Glutamatergic neuron (in vitro differentiated cells): Measurements from ENCODE around the gene BRIX1. TPM values are rescaled to one million over a fixed set of nuclear protein-coding genes. Genes with fewer than 3 reads are reported as not detected.
A peak's percentile ranks its signal among the peaks of the same experiment; 100 is the strongest.

ENCODE experiments used
- DNase-seq: peaks from one replicate; pipeline ENCODE4 v3.0.0; 2022
- H3K27ac Mint-ChIP-seq: one replicate; pipeline ENCODE4 v1.8.0; 2020; ENCODE audit warnings: mild to moderate bottlenecking, mixed read lengths, inconsistent platforms; ENCODE audit not compliant: unreplicated experiment
- H3K27me3 Mint-ChIP-seq: one replicate; pipeline ENCODE4 v1.8.0; 2020; ENCODE audit warnings: mild to moderate bottlenecking, moderate library complexity, mixed read lengths, inconsistent platforms; ENCODE audit not compliant: unreplicated experiment
- H3K36me3 Mint-ChIP-seq: one replicate; pipeline ENCODE4 v1.8.0; 2020; ENCODE audit warnings: mild to moderate bottlenecking, mixed read lengths, inconsistent platforms; ENCODE audit not compliant: unreplicated experiment
- H3K4me1 Mint-ChIP-seq: one replicate; pipeline ENCODE4 v1.8.0; 2020; ENCODE audit warnings: mild to moderate bottlenecking, low read depth, mixed read lengths, inconsistent platforms; ENCODE audit not compliant: unreplicated experiment
- H3K4me3 Mint-ChIP-seq: one replicate; pipeline ENCODE4 v1.8.0; 2020; ENCODE audit warnings: mild to moderate bottlenecking, mixed read lengths, inconsistent platforms; ENCODE audit not compliant: unreplicated experiment
- H3K9me3 Mint-ChIP-seq: one replicate; pipeline ENCODE4 v1.8.0; 2020; ENCODE audit warnings: mild to moderate bottlenecking, moderate library complexity, mixed read lengths, inconsistent platforms; ENCODE audit not compliant: unreplicated experiment
- total RNA-seq: library from RNA; stranded (reverse); fragmentation: NEBNext Ultra II Directional; extraction: Animal tissue kit (Norgen Biotek cat#: 25700); gene quantifications from one replicate; pipeline ENCODE4 v1.2.1, GENCODE V29; 2021; ENCODE audit not compliant: unreplicated experiment
- TF ChIP-seq, protein P1 (sequence below): fragments of 200-600 bp; sonication (generic); IDR thresholded peaks from one replicate; pipeline ENCODE4 v1.5.0; 2021; ENCODE audit not compliant: partially characterized antibody, unreplicated experiment

Gene BRIX1
- total RNA-seq, 1 donor from 2014 or later, result 19.0 TPM

DNA sequence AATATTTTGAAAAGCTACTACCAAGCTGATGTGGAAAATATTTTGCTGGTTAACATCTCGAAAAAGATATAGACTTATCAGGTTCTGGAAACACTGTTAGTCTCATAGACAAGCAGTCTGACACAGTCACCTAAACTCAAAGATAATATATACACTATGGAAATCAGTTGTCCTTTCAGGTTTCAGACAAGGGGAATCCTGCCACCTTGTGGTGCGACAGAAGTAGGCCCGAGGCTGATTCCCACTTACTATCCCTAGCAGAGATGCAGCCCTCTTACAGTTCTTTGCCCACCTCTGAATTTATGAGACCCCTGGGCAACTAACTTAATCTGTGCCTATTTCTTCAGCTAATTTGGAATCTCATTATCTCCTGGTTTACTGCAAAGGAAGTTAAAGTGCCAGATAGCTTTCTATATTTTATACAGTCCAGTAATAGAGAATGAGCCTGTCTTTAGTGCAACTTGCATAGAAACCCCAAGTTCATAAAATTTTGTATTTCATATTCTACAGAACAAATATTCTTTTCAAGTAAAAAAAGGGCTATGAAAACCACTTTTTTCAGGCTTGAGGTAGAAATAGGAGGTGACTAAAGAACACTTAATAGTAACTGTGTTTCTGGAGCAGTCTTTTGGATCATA is 17.1 kb upstream of the BRIX1 start:
- DNase-seq, result peak; percentile 71
- TF ChIP-seq, protein P1, sequence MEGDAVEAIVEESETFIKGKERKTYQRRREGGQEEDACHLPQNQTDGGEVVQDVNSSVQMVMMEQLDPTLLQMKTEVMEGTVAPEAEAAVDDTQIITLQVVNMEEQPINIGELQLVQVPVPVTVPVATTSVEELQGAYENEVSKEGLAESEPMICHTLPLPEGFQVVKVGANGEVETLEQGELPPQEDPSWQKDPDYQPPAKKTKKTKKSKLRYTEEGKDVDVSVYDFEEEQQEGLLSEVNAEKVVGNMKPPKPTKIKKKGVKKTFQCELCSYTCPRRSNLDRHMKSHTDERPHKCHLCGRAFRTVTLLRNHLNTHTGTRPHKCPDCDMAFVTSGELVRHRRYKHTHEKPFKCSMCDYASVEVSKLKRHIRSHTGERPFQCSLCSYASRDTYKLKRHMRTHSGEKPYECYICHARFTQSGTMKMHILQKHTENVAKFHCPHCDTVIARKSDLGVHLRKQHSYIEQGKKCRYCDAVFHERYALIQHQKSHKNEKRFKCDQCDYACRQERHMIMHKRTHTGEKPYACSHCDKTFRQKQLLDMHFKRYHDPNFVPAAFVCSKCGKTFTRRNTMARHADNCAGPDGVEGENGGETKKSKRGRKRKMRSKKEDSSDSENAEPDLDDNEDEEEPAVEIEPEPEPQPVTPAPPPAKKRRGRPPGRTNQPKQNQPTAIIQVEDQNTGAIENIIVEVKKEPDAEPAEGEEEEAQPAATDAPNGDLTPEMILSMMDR, result peak; percentile 75
- no peaks in the 10 kb centered on the region for H3K4me1 Mint-ChIP-seq
- H3K27me3 Mint-ChIP-seq, result no peaks in the 10 kb centered on the region
- no peaks in the 10 kb centered on the region for H3K9me3 Mint-ChIP-seq
- H3K36me3 Mint-ChIP-seq, result no peaks in the 10 kb centered on the region
- no peak overlapping the region for H3K27ac Mint-ChIP-seq
- no peak overlapping the region for H3K4me3 Mint-ChIP-seq

DNA sequence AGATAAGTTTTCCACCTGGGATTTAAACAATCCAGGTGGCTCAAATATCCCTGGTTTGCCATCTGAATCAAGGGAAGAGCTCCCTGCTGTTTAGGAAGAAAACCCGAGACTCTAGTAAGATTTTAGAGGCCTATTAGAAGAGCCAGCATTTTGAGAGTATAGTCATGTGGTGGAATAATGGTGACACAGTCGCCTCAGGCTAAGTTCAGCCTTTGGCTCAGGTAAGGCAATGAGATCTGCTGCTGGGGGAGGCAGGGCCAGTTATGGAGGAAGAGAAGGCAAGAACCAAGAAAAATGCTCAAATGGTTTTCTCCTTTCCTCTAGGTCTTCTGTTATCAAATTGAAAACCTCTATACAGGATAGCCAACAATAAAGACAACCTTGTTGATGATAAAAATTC is 16.4 kb upstream of the BRIX1 start:
- H3K36me3 Mint-ChIP-seq, result no peaks in the 10 kb centered on the region
- H3K27ac Mint-ChIP-seq, result no peak overlapping the region
- DNase-seq, result no peak
- no peaks in the 10 kb centered on the region for H3K9me3 Mint-ChIP-seq
- H3K4me1 Mint-ChIP-seq, result no peaks in the 10 kb centered on the region
- no peaks in the 10 kb centered on the region for H3K27me3 Mint-ChIP-seq
- TF ChIP-seq, protein P1, result no peak
- H3K4me3 Mint-ChIP-seq, result no peak overlapping the region

DNA sequence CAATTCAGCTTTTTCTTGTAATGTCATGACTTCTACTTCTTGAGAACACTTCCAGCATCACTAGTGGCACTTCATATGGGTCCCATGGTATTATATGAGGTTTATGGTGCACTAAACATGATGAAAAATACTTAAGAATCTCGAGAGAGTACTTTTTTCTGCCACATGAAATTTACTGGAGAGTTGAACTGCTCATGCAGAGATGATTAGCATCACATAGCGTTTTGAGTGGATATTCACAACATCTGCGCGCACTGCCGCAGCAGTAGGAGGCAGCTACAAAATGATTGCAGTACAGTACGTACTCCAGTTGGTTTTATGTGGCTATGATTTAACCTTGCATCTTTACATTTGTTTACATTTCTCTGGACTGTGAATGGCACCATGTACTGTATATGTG is 14.9 kb upstream of the BRIX1 start:
- no peak overlapping the region for H3K4me3 Mint-ChIP-seq
- H3K36me3 Mint-ChIP-seq, result no peaks in the 10 kb centered on the region
- no peaks in the 10 kb centered on the region for H3K9me3 Mint-ChIP-seq
- no peak for DNase-seq
- TF ChIP-seq, protein P1, result no peak
- H3K4me1 Mint-ChIP-seq, result no peaks in the 10 kb centered on the region
- no peaks in the 10 kb centered on the region for H3K27me3 Mint-ChIP-seq
- no peak overlapping the region for H3K27ac Mint-ChIP-seq

DNA sequence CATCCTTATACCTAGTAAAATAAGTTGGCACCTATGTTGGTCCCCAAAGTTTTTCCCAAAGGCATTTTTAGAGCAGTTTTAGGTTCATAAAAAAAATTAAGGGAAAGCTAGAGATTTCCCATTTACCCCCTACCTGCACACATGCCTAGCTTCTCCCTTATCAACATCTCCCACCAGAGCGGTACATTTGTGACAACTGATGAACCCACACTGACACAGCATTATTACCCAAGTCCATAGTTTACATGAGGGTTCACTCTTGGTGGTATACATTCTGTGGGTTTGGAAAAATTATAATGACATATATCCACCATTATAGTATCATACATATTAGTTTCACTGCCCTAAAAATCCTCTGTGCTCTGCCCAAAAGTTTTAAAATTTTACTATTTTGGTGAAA is 12.3 kb upstream of the BRIX1 start:
- no peak overlapping the region for H3K4me3 Mint-ChIP-seq
- TF ChIP-seq, protein P1, result no peak
- no peaks in the 10 kb centered on the region for H3K36me3 Mint-ChIP-seq
- no peak overlapping the region for H3K27ac Mint-ChIP-seq
- no peak for DNase-seq
- H3K4me1 Mint-ChIP-seq, result no peaks in the 10 kb centered on the region
- no peaks in the 10 kb centered on the region for H3K9me3 Mint-ChIP-seq
- no peaks in the 10 kb centered on the region for H3K27me3 Mint-ChIP-seq

DNA sequence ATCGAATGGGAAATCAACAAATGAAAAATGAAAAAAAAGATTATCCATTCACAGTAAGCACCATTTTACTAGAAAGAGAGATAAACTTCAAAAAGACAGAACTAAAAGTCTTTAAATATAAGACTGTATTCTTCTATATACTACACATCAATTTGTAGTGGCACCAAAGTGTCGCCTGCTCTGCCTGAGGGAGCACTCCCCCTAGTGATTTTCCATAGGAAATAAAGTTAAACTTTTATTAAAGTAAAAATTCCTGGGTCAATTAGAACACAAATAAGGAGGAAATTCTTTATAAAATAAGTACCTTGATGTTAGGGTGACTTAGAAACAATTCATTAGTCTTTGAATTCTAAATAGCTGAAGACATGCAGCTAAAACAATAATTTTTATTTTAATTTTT is 9.9 kb upstream of the BRIX1 start:
- TF ChIP-seq, protein P1, result peak; percentile 21
- no peak overlapping the region for H3K4me3 Mint-ChIP-seq
- H3K27ac Mint-ChIP-seq, result no peak overlapping the region
- no peaks in the 10 kb centered on the region for H3K36me3 Mint-ChIP-seq
- no peak for DNase-seq
- H3K9me3 Mint-ChIP-seq, result no peaks in the 10 kb centered on the region
- no peaks in the 10 kb centered on the region for H3K27me3 Mint-ChIP-seq
- H3K4me1 Mint-ChIP-seq, result no peaks in the 10 kb centered on the region
